ENCODE data around the gene PSD. TPM values are rescaled to one million over a fixed set of nuclear protein-coding genes. Genes with fewer than 3 reads are reported as not detected.

The PSD gene
- total RNA-seq, 1 experiment from 2014 or later: 2.4 TPM

GRCh38 chr10:102405632-102406031 is 13.0 kb downstream of the PSD start:
- Histone ChIP-seq H3K4me1 (ENCODE audit: control insufficient read depth, insufficient read depth, low read length) (peaks cover 25% of the 10 kb centered on the region), H3K4me3 (ENCODE audit: low read depth in 2 of 2, low read length in 2 of 2) (no peak overlapping the region), H3K27me3 (ENCODE audit: control insufficient read depth, insufficient read depth, low read length) (0 out of 2 replicates have a peak, but pooled peaks cover 2% of the 10 kb centered on the region), H3K36me3 (ENCODE audit: control insufficient read depth, insufficient read depth, low read length) (peaks cover 2% of the 10 kb centered on the region; the same call in 1 of the 2 replicates), H3K27ac (ENCODE audit: low read length) (no peak overlapping the region), H3K9me3 (ENCODE audit: control insufficient read depth, insufficient read depth, low read depth, low read length) (no peaks in the 10 kb centered on the region)
- no TSS peak for BruUV-seq (replicated peaks)
- ChIA-PET POLR2A (interaction anchor here (0.7 kb wide), 1 partner anchor 174 kb away, joined by 3 read pairs; no protein-coding TSS in a partner anchor), CTCF (interaction anchor here (1.0 kb wide), 1 partner anchor 20 kb away, joined by 10 read pairs; no protein-coding TSS in a partner anchor)
- DNase-seq (ENCODE audit: low read depth, low spot score) (no peak), ATAC-seq (no peak)
- intact Hi-C loops (cut with micrococcal nuclease; ENCODE audit: unreplicated experiment) (no loop called here), in situ Hi-C loops (cut with HindIII; ENCODE audit: low pct_unique_long_range_greater_than_20kb, low sequenced_read_pairs) (no loop called here)
- TF ChIP-seq SIN3A (IDR thresholded peaks at IDR 0.05; ENCODE audit: borderline replicate concordance, insufficient read depth, low read depth, low read length) (no peak), TCF7L2 (IDR thresholded peaks at IDR 0.05; ENCODE audit: low read depth, low read length) (no peak), REST (IDR thresholded peaks at IDR 0.05; ENCODE audit: insufficient read depth in 1 of 2, low read depth in 2 of 2, low read length in 1 of 2) (no peak), POLR2AphosphoS5 (IDR thresholded peaks at IDR 0.05; ENCODE audit: low read depth, low read length) (no peak; the same call in 1 of the 2 replicates), CTCF (IDR thresholded peaks at IDR 0.05) (no peak)

- in situ Hi-C loops (cut with HindIII; ENCODE audit: low pct_unique_long_range_greater_than_20kb, low sequenced_read_pairs): no loop called here
- ChIA-PET CTCF (interaction anchor here (0.9 to 1.0 kb wide), 2 partner anchors 8 to 21 kb away, joined by 4 to 10 read pairs; no protein-coding TSS in a partner anchor), POLR2A (no interaction called here)
- BruUV-seq (replicated peaks): no TSS peak
- TF ChIP-seq POLR2AphosphoS5 (IDR thresholded peaks at IDR 0.05; ENCODE audit: low read depth, low read length) (peak; percentile 49), TCF7L2 (IDR thresholded peaks at IDR 0.05; ENCODE audit: low read depth, low read length) (no peak), REST (IDR thresholded peaks at IDR 0.05; ENCODE audit: insufficient read depth in 1 of 2, low read depth in 2 of 2, low read length in 1 of 2) (no peak)
- no peak for DNase-seq (ENCODE audit: low read depth, low spot score)
- peaks cover 2% of the 10 kb centered on the region; the same call in 1 of the 2 replicates for H3K36me3 ChIP-seq (ENCODE audit: control insufficient read depth, insufficient read depth, low read length)
- H3K27ac ChIP-seq (ENCODE audit: low read length): no peak overlapping the region
- ATAC-seq: no peak
- intact Hi-C loops (cut with micrococcal nuclease; ENCODE audit: unreplicated experiment): no loop called here
- H3K4me1 ChIP-seq (ENCODE audit: control insufficient read depth, insufficient read depth, low read length): peaks cover 23% of the 10 kb centered on the region
- H3K4me3 ChIP-seq (ENCODE audit: low read depth in 2 of 2, low read length in 2 of 2): no peak overlapping the region
- no peaks in the 10 kb centered on the region for H3K9me3 ChIP-seq (ENCODE audit: control insufficient read depth, insufficient read depth, low read depth, low read length)
- 0 out of 2 replicates have a peak, but pooled peaks cover 2% of the 10 kb centered on the region for H3K27me3 ChIP-seq (ENCODE audit: control insufficient read depth, insufficient read depth, low read length)
These were observed 13.4 kb downstream of the PSD start for GRCh38 chr10:102405108-102405571.

All from Panc1 (cell line).